PC-3 (cell line): Measurements from ENCODE around the gene GABRB3. TPM values are rescaled to one million over a fixed set of nuclear protein-coding genes. Genes with fewer than 3 reads are reported as not detected.

Experiments
- ATAC-seq: fragments of 200-7000 bp; cut with Tn5 transposase; 2 replicates; pipeline ENCODE4 v1.9.1; 2020; ENCODE audit warnings: mild to moderate bottlenecking, moderate library complexity
- BruUV-seq: library from RNA; stranded (reverse); fragments of 400-500 nt; replicated peaks from 2 replicates; lab custom pipeline; 2021; lab: Mats Ljungman, UMichigan
- CTCF ChIA-PET: fragments of 300-600 bp; sonication (Branson Sonifier 250); formaldehyde crosslinking; loops from one replicate; lab custom pipeline; 2022; ENCODE audit warnings: antibody characterized with exemption; lab: Charles Lee
- POLR2A ChIA-PET: fragments of 300-600 bp; sonication (Branson Sonifier 250); formaldehyde crosslinking; loops from one replicate; lab custom pipeline; 2022; ENCODE audit warnings: antibody characterized with exemption; ENCODE audit not compliant: unreplicated experiment; lab: Charles Lee
- DNase-seq: peaks from one replicate; pipeline ENCODE4 v3.0.0-alpha.2; 2015
- H2AFZ ChIP-seq: fragments of 300-600 bp; sonication (generic); 2 replicates; pipeline ENCODE4 v1.6.0; 2016; ENCODE audit warnings: antibody characterized with exemption, low read length
- H3F3A ChIP-seq: fragments of 300-600 bp; sonication (generic); one replicate; pipeline ENCODE4 v1.6.0; 2017; ENCODE audit warnings: antibody characterized with exemption, low read length, control low read depth, mild to moderate bottlenecking; ENCODE audit not compliant: unreplicated experiment
- H3K27ac ChIP-seq: fragments of 300-600 bp; sonication (generic); 2 replicates; pipeline ENCODE4 v1.5.1; 2016; ENCODE audit warnings: mild to moderate bottlenecking, low read length
- H3K27me3 ChIP-seq: fragments of 300-600 bp; sonication (generic); 2 replicates; pipeline ENCODE4 v1.6.1; 2016; ENCODE audit warnings: low read length, mixed read lengths
- H3K36me3 ChIP-seq: fragments of 300-600 bp; sonication (generic); 2 replicates; pipeline ENCODE4 v1.6.1; 2016; ENCODE audit warnings: low read depth, mixed run types, low read length, mixed read lengths
- H3K4me1 ChIP-seq: fragments of 300-600 bp; sonication (generic); 2 replicates; pipeline ENCODE4 v1.5.1; 2016; ENCODE audit warnings: low read length; ENCODE audit not compliant: insufficient read depth
- H3K4me2 ChIP-seq: fragments of 300-600 bp; sonication (generic); 2 replicates; pipeline ENCODE4 v1.6.0; 2016; ENCODE audit warnings: low read length
- H3K4me3 ChIP-seq: fragments of 300-600 bp; sonication (generic); 2 replicates; pipeline ENCODE4 v1.5.1; 2016; ENCODE audit warnings: mild to moderate bottlenecking, low read length, mixed read lengths
- H3K79me2 ChIP-seq: fragments of 300-600 bp; sonication (generic); 2 replicates; pipeline ENCODE4 v1.6.1; 2017; ENCODE audit warnings: low read length, mixed read lengths
- H3K9ac ChIP-seq: fragments of 300-600 bp; sonication (generic); 2 replicates; pipeline ENCODE4 v1.6.0; 2016; ENCODE audit warnings: mild to moderate bottlenecking, low read length
- H3K9me2 ChIP-seq: fragments of 300-600 bp; sonication (generic); replicated peaks from 2 replicates; pipeline ENCODE4 v1.6.1; 2016; ENCODE audit warnings: mixed run types, low read length, mixed read lengths
- H3K9me3 ChIP-seq: fragments of 300-600 bp; sonication (generic); 2 replicates; pipeline ENCODE4 v1.6.1; 2016; ENCODE audit warnings: low read length, mixed read lengths
- H4K20me1 ChIP-seq: fragments of 300-600 bp; sonication (generic); 2 replicates; pipeline ENCODE4 v1.6.1; 2016; ENCODE audit warnings: low read length, mixed read lengths
- CTCF ChIP-seq: fragments of 300-600 bp; sonication (generic); conservative IDR thresholded peaks from 2 replicates; pipeline ENCODE4 v1.5.1; 2017; ENCODE audit warnings: antibody characterized with exemption, low read depth, mild to moderate bottlenecking, low read length
- EZH2 ChIP-seq: fragments of 300-600 bp; sonication (generic); IDR thresholded peaks from one replicate; pipeline ENCODE4 v1.6.1; 2017; ENCODE audit warnings: antibody characterized with exemption, mild to moderate bottlenecking, low read length; ENCODE audit not compliant: unreplicated experiment
- EZH2phosphoT487 ChIP-seq: fragments of 300-600 bp; sonication (generic); IDR thresholded peaks from 2 replicates; pipeline ENCODE4 v1.6.1; 2018; ENCODE audit warnings: mild to moderate bottlenecking, antibody characterized with exemption, low read length, borderline replicate concordance
- intact Hi-C: fragments of 100-400 bp; cut with micrococcal nuclease; formaldehyde crosslinking; loops from 2 replicates; pipeline ENCODE4 v1.9.0; 2023
- total RNA-seq: library from RNA; depleted of rRNA; stranded (reverse); fragments of >200 nt; gene quantifications from 2 replicates; pipeline ENCODE4 v1.2.3, GENCODE V29; 2014

Gene GABRB3
- total RNA-seq, 1 experiment from 2014 or later = 6.1 TPM

DNA sequence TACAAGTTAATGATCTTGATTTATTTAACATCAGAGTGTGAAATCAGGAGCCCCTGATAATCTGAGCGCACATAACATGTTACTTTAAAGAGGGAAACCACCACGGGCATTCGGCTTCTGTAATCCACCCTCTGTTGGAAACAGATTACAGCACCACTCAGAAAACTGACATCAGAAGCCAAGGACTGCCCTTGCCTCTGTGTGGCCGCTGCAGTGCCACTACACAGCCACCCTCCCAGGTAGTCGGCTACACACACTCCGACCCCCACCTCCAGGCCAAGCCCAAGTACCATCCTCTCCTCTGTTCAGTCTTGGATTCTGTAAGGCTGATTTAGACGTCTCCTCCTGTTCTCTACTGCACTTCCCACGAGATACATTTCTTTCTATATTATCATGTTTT lies 251.7 kb downstream of the GABRB3 start:
- ChIA-PET POLR2A (no interaction called here), CTCF (no interaction called here)
- Histone ChIP-seq H3K9me2 (no peaks in the 10 kb centered on the region), H3F3A (no peaks in the 10 kb centered on the region), H3K36me3 (no peaks in the 10 kb centered on the region), H3K9me3 (no peaks in the 10 kb centered on the region), H3K4me3 (no peak overlapping the region), H2AFZ (no peak overlapping the region), H3K9ac (no peak overlapping the region), H3K4me1 (no peaks in the 10 kb centered on the region), H3K27ac (no peak overlapping the region), H3K79me2 (no peaks in the 10 kb centered on the region), H4K20me1 (no peaks in the 10 kb centered on the region), H3K4me2 (no peak overlapping the region), H3K27me3 (peaks cover 12% of the 10 kb centered on the region; the same call in 1 of the 2 replicates)
- no peak for TF ChIP-seq CTCF
- TF ChIP-seq EZH2phosphoT487 = no peak
- ATAC-seq (no peak), DNase-seq (no peak)
- intact Hi-C loops = no loop called here
- BruUV-seq = no TSS peak

- Histone ChIP-seq H3K4me1 (no peaks in the 10 kb centered on the region), H3K27me3 (peaks cover 12% of the 10 kb centered on the region; the same call in 1 of the 2 replicates), H3K4me2 (no peak overlapping the region), H3K4me3 (no peak overlapping the region), H3K9ac (no peak overlapping the region), H3K79me2 (no peaks in the 10 kb centered on the region), H3K9me3 (no peaks in the 10 kb centered on the region), H4K20me1 (no peaks in the 10 kb centered on the region), H2AFZ (no peak overlapping the region), H3K27ac (no peak overlapping the region), H3F3A (no peaks in the 10 kb centered on the region), H3K9me2 (no peaks in the 10 kb centered on the region), H3K36me3 (no peaks in the 10 kb centered on the region)
- BruUV-seq = no TSS peak
- no peak for TF ChIP-seq CTCF
- TF ChIP-seq EZH2 = no peak
- no peak for TF ChIP-seq EZH2phosphoT487
- ChIA-PET POLR2A (no interaction called here), CTCF (no interaction called here)
- intact Hi-C loops = no loop called here
- ATAC-seq (no peak), DNase-seq (no peak)
These were observed 254.0 kb downstream of the GABRB3 start for GRCh38 chr15:26518885-26519284.

- Histone ChIP-seq H3K27me3 (peaks cover 5% of the 10 kb centered on the region; the same call in 1 of the 2 replicates), H4K20me1 (no peaks in the 10 kb centered on the region), H3K79me2 (no peaks in the 10 kb centered on the region), H3K9me2 (no peaks in the 10 kb centered on the region), H3K36me3 (no peaks in the 10 kb centered on the region), H3K4me3 (no peak overlapping the region), H3K27ac (no peak overlapping the region), H3K4me1 (no peaks in the 10 kb centered on the region), H2AFZ (no peak overlapping the region), H3K9ac (no peak overlapping the region), H3K4me2 (no peak overlapping the region), H3K9me3 (no peaks in the 10 kb centered on the region), H3F3A (no peaks in the 10 kb centered on the region)
- no TSS peak for BruUV-seq
- POLR2A ChIA-PET = no interaction called here
- intact Hi-C loops = no loop called here
- ATAC-seq (no peak), DNase-seq (no peak)
- no peak for TF ChIP-seq EZH2
- no peak for TF ChIP-seq CTCF
- no peak for TF ChIP-seq EZH2phosphoT487
- CTCF ChIA-PET = no interaction called here
These were observed 256.5 kb downstream of the GABRB3 start for GRCh38 chr15:26516102-26516980.
